HepG2 (cell line): ENCODE results near the gene CIBAR2. TPM values are rescaled to one million over a fixed set of nuclear protein-coding genes. Genes with fewer than 3 reads are reported as not detected.

Experiments
- ATRX ChIP-seq: sonication (generic); formaldehyde crosslinking; IDR thresholded peaks from 2 replicates; pipeline ENCODE4 v1.4.0; 2020; ENCODE audit warnings: missing genetic modification reagents, borderline replicate concordance
- BCLAF1 ChIP-seq: fragments of 450-650 bp; IDR thresholded peaks from 2 replicates; pipeline ENCODE4 v1.6.1; 2017; ENCODE audit warnings: mild to moderate bottlenecking
- FOSL1 ChIP-seq: sonication (generic); formaldehyde crosslinking; IDR thresholded peaks from 2 replicates; pipeline ENCODE4 v1.9.0; 2021; ENCODE audit warnings: missing genetic modification reagents, borderline replicate concordance
- GATA4 ChIP-seq: sonication (generic); IDR thresholded peaks from 2 replicates; pipeline ENCODE4 v1.6.1; 2016; ENCODE audit warnings: antibody characterized with exemption, low read depth, borderline replicate concordance
- HCFC1 ChIP-seq: fragments of 150-350 bp; IDR thresholded peaks from 2 replicates; pipeline ENCODE4 v1.6.1; 2014; ENCODE audit warnings: low read depth, low read length
- HMGA1 ChIP-seq: sonication (generic); formaldehyde crosslinking; conservative IDR thresholded peaks from 2 replicates; pipeline ENCODE4 v1.4.0; 2020; ENCODE audit warnings: missing genetic modification reagents
- KLF6 ChIP-seq: IDR thresholded peaks from 2 replicates; pipeline ENCODE4 v1.8.0; 2016; ENCODE audit warnings: missing biosample characterization, missing genetic modification reagents
- PAWR ChIP-seq: sonication (generic); formaldehyde crosslinking; IDR thresholded peaks from 2 replicates; pipeline ENCODE4 v1.4.0; 2020; ENCODE audit warnings: missing genetic modification reagents, mild to moderate bottlenecking, borderline replicate concordance
- POGZ ChIP-seq: sonication (generic); formaldehyde crosslinking; IDR thresholded peaks from 2 replicates; pipeline ENCODE4 v1.4.0; 2020; ENCODE audit warnings: mild to moderate bottlenecking, missing genetic modification reagents
- RNF2 ChIP-seq: fragments of 450-650 bp; conservative IDR thresholded peaks from 2 replicates; pipeline ENCODE4 v1.6.1; 2016; ENCODE audit warnings: low read depth
- SIX4 ChIP-seq: sonication (generic); formaldehyde crosslinking; IDR thresholded peaks from 2 replicates; pipeline ENCODE4 v1.4.0; 2020; ENCODE audit warnings: missing genetic modification reagents
- TAF1 ChIP-seq: sonication (generic); formaldehyde crosslinking; IDR thresholded peaks from 2 replicates; pipeline ENCODE4 v1.4.0; 2020; ENCODE audit warnings: missing genetic modification reagents
- ZFAT ChIP-seq: sonication (generic); formaldehyde crosslinking; conservative IDR thresholded peaks from 2 replicates; pipeline ENCODE4 v1.8.1; 2023; ENCODE audit warnings: missing genetic modification reagents, inconsistent platforms
- ZNF333 ChIP-seq: sonication (generic); formaldehyde crosslinking; IDR thresholded peaks from 2 replicates; pipeline ENCODE4 v1.4.0; 2020; ENCODE audit warnings: mild to moderate bottlenecking, missing genetic modification reagents, borderline replicate concordance
- ZNF432 ChIP-seq: sonication (generic); formaldehyde crosslinking; IDR thresholded peaks from 2 replicates; pipeline ENCODE4 v1.5.0; 2020; ENCODE audit warnings: missing genetic modification reagents, mild to moderate bottlenecking, borderline replicate concordance
- ZNF737 ChIP-seq: sonication (generic); formaldehyde crosslinking; IDR thresholded peaks from 2 replicates; pipeline ENCODE4 v1.5.0; 2020; ENCODE audit warnings: missing genetic modification reagents, mild to moderate bottlenecking, borderline replicate concordance
- ZNF781 ChIP-seq: sonication (generic); formaldehyde crosslinking; IDR thresholded peaks from 2 replicates; pipeline ENCODE4 v1.5.1; 2020; ENCODE audit warnings: borderline replicate concordance, mild to moderate bottlenecking, missing genetic modification reagents; ENCODE audit errors: not compliant biosample characterization
- ZNF788 ChIP-seq: sonication (generic); formaldehyde crosslinking; IDR thresholded peaks from 2 replicates; pipeline ENCODE4 v1.5.0; 2020; ENCODE audit warnings: mild to moderate bottlenecking, missing genetic modification reagents, borderline replicate concordance
- ZNF841 ChIP-seq: sonication (generic); formaldehyde crosslinking; IDR thresholded peaks from 2 replicates; pipeline ENCODE4 v1.8.1; 2023; ENCODE audit warnings: missing genetic modification reagents, borderline replicate concordance
- ZSCAN12 ChIP-seq: sonication (generic); formaldehyde crosslinking; IDR thresholded peaks from 2 replicates; pipeline ENCODE4 v1.9.0; 2021; ENCODE audit warnings: mild to moderate bottlenecking, missing genetic modification reagents
- polyA plus RNA-seq, 8 experiments: library from polyadenylated mRNA; depleted of rRNA in 3 of 8; stranded (reverse) in 7 of 8; unstranded in 1 of 8; fragments of >200 nt; fragmentation: Illumina TruSeq in 4 of 8; extraction: Trizol in 4 of 8; gene quantifications; 2 replicates each; pipeline versions ENCODE4 v1.2.1 to v1.2.3, GENCODE V29; 2011 to 2016; ENCODE audit warnings: low read depth in 4 of 8, missing spikeins in 1 of 8, mixed read lengths in 1 of 8; ENCODE audit not compliant: insufficient read depth in 1 of 8
- total RNA-seq, 5 experiments: library from RNA; depleted of rRNA; stranded (reverse); fragments of >200 nt; fragmentation: Illumina TruSeq; extraction: Trizol; gene quantifications; 2 replicates each; pipeline ENCODE4 v1.2.3, GENCODE V29; 2016; ENCODE audit warnings: low read depth in 1 of 5
- TF ChIP-seq, protein P1 (sequence below): IDR thresholded peaks from 2 replicates; pipeline ENCODE4 v1.6.1; 2012; ENCODE audit warnings: low read depth, low read length, improper control_type of control experiment
- TF ChIP-seq, protein P2 (sequence below), 2 experiments: sonication (generic) in 1 of 2; formaldehyde crosslinking in 1 of 2; IDR thresholded peaks; 2 replicates each; pipeline versions ENCODE4 v1.5.1 to v1.6.1; 2011 to 2020; ENCODE audit warnings: borderline replicate concordance in 1 of 2, low read depth in 1 of 2, low read length in 1 of 2, mild to moderate bottlenecking in 1 of 2, missing genetic modification reagents in 1 of 2, moderate library complexity in 1 of 2

The CIBAR2 gene
- total and polyA plus RNA-seq, 2 of the 13 experiments (the other 11 are each of a cell fraction or from before 2014, with no cell fraction given): not detected

GRCh38 chr16:85136702-85137322, 24.5 kb upstream of the CIBAR2 start (continued):
- no peak for TF ChIP-seq BCLAF1
- TF ChIP-seq HCFC1: no peak
- peak; percentile 30 for TF ChIP-seq POGZ (CRISPR knock-in tag)
- peak; percentile 52 for TF ChIP-seq ZNF788 (CRISPR knock-in tag)
- no peak for TF ChIP-seq SIX4 (CRISPR knock-in tag)
- 0 out of 2 replicates have a peak, but pooled peaks have one; percentile 49 for TF ChIP-seq GATA4
- no peak for TF ChIP-seq ZFAT (CRISPR knock-in tag)
- TF ChIP-seq, protein P1, sequence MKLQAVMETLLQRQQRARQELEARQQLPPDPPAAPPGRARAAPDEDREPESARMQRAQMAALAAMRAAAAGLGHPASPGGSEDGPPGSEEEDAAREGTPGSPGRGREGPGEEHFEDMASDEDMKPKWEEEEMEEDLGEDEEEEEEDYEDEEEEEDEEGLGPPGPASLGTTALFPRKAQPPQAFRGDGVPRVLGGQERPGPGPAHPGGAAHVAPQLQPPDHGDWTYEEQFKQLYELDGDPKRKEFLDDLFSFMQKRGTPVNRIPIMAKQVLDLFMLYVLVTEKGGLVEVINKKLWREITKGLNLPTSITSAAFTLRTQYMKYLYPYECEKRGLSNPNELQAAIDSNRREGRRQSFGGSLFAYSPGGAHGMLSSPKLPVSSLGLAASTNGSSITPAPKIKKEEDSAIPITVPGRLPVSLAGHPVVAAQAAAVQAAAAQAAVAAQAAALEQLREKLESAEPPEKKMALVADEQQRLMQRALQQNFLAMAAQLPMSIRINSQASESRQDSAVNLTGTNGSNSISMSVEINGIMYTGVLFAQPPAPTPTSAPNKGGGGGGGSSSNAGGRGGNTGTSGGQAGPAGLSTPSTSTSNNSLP: no peak
- TF ChIP-seq HMGA1: no peak
- TF ChIP-seq RNF2: peak; percentile 90
- peak; percentile 86 for TF ChIP-seq ZNF781 (CRISPR knock-in tag)
- TF ChIP-seq PAWR: no peak
- peak; percentile 15; the same call in 1 of the 2 replicates for TF ChIP-seq ZNF737 (CRISPR knock-in tag)
- no peak for TF ChIP-seq FOSL1 (CRISPR knock-in tag)
- TF ChIP-seq, protein P2, sequence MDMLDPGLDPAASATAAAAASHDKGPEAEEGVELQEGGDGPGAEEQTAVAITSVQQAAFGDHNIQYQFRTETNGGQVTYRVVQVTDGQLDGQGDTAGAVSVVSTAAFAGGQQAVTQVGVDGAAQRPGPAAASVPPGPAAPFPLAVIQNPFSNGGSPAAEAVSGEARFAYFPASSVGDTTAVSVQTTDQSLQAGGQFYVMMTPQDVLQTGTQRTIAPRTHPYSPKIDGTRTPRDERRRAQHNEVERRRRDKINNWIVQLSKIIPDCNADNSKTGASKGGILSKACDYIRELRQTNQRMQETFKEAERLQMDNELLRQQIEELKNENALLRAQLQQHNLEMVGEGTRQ (IDR thresholded peaks at IDR 0.05; ENCODE audit: low read depth, low read length): peak; percentile 98
- TF ChIP-seq, protein P2 (CRISPR knock-in tag; IDR thresholded peaks at IDR 0.05; ENCODE audit: borderline replicate concordance): peak; percentile 98; the same call in 1 of the 2 replicates
- 0 out of 2 replicates have a peak, but pooled peaks have one; percentile 61 for TF ChIP-seq ZNF333
- TF ChIP-seq TAF1: peak; percentile 95
- TF ChIP-seq ZNF432 (CRISPR knock-in tag): no peak
- TF ChIP-seq ZNF841 (CRISPR knock-in tag): no peak
- TF ChIP-seq ZSCAN12 (CRISPR knock-in tag): no peak
- TF ChIP-seq ATRX (CRISPR knock-in tag): no peak
- peak; percentile 42; the same call in 1 of the 2 replicates for TF ChIP-seq KLF6 (CRISPR knock-in tag)
